AG09309 (cell line): ENCODE results near the gene MAP4K3.

Experiments
- DNase-seq: peaks from one replicate; pipeline ENCODE4 v3.0.0-alpha.2; 2010; ENCODE audit warnings: low read depth
- H3K4me3 ChIP-seq: 2 replicates; pipeline ENCODE4 v1.5.1; 2011; ENCODE audit warnings: mild to moderate bottlenecking, low read depth, low read length, moderate library complexity; ENCODE audit not compliant: control insufficient read depth
- TF ChIP-seq, protein P1 (sequence below): IDR thresholded peaks from 2 replicates; pipeline ENCODE4 v1.5.1; 2011; ENCODE audit warnings: mild to moderate bottlenecking, low read depth, low read length, inconsistent platforms; ENCODE audit not compliant: insufficient read depth, control insufficient read depth; ENCODE audit errors: missing control alignments

Gene MAP4K3

DNA sequence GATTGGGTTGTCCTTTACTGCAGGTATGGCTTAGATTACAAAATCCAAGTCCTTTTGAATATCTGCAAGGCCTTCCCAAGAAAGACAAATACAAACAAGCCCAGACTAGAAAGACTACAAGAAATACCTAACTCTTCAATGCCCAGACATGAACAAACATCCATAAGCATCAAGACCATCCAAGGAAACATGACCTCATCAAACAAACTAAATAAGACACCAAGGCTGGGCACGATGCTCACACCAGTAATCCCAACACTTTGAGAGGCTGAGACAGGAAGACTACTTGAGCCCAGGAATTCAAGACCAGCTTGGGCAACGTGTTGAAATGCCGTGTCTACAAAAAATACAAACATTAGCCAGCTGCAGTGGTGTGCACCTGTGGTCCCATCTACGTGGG lies 31.7 kb downstream of the MAP4K3 start:
- TF ChIP-seq, protein P1, sequence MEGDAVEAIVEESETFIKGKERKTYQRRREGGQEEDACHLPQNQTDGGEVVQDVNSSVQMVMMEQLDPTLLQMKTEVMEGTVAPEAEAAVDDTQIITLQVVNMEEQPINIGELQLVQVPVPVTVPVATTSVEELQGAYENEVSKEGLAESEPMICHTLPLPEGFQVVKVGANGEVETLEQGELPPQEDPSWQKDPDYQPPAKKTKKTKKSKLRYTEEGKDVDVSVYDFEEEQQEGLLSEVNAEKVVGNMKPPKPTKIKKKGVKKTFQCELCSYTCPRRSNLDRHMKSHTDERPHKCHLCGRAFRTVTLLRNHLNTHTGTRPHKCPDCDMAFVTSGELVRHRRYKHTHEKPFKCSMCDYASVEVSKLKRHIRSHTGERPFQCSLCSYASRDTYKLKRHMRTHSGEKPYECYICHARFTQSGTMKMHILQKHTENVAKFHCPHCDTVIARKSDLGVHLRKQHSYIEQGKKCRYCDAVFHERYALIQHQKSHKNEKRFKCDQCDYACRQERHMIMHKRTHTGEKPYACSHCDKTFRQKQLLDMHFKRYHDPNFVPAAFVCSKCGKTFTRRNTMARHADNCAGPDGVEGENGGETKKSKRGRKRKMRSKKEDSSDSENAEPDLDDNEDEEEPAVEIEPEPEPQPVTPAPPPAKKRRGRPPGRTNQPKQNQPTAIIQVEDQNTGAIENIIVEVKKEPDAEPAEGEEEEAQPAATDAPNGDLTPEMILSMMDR = no peak
- no peak for DNase-seq

DNA sequence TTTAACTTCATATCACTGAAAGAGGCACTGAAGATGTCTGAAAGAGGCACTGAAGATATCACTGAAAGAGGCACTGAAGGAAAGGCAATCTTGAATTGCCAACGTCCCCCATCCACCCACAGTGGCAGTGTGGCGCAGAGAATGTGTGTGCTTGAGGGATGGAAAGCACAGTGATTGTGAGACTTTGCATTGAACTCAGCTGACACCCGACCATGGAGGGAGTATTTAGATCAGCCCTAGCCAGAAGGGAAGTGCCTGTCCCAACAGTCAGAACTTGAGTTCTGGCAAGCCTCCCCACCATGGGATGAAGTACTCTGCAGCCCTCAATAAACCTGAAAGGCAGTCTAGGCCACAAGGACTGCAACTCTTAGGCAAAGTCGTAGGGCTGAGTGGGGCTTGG lies 33.8 kb downstream of the MAP4K3 start:
- H3K4me3 ChIP-seq = no peak overlapping the region
- TF ChIP-seq, protein P1 = no peak
- DNase-seq = no peak

More for the DNA sequence above, 31.7 kb downstream of the MAP4K3 start:
- no peak overlapping the region for H3K4me3 ChIP-seq

DNA sequence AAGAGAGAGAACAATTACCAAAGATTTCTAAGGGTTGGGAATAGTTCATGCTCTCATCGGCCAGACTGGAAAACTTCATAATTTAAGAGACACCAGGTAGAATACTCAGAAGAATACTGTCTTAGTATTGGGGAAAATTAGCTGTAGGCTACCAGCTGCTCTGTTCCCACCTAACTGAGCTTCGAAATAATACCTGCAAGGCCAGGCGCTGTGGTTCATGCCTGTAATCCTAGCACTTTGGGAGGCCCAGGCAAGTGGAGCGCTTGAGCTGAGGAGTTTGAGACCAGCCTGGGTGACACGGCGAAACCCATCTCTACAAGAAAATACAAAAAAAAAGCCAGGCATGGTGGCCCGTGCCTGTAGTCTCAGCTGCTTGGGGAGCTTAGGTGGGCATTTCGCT lies 35.8 kb downstream of the MAP4K3 start:
- H3K4me3 ChIP-seq = no peak overlapping the region
- DNase-seq = no peak
- TF ChIP-seq, protein P1 = no peak

DNA sequence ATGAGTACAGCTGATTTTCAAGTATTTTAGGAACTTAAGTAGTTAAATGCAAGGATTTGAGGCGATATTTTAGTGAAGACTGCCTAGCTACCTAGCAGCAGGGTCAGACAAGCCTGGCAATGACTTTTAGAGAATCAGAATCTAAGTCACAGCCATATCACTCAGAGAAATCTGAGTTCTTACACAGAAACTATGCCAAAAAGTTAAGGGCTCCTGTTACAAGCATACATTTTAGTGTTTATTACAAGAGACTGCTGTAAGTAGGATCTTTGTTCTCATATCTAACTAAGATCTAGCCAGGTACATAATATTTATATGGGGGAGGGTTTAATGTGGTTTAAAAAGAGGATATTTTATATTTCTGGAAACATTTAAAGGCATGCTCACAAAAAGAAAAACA lies 37.5 kb downstream of the MAP4K3 start:
- DNase-seq = no peak
- TF ChIP-seq, protein P1 = no peak
- H3K4me3 ChIP-seq = no peak overlapping the region

DNA sequence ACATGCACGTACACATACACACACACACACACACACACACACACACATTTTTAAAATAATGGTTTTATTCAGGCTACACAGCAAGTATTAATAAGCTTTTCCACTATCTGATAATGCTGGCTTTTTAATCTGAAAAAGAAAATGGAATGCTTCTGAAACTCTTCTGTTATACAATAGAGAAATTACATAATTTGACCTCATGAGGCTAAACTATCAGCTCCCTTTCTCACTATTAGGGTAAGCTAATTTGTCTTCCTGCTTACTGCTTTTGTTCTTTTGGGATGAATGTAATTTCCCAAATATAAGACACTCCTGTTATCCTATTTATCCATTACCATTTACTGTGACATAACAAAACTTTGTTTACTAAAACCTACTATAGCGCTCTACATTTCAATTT lies 41.8 kb downstream of the MAP4K3 start:
- DNase-seq = no peak
- TF ChIP-seq, protein P1 = no peak

DNA sequence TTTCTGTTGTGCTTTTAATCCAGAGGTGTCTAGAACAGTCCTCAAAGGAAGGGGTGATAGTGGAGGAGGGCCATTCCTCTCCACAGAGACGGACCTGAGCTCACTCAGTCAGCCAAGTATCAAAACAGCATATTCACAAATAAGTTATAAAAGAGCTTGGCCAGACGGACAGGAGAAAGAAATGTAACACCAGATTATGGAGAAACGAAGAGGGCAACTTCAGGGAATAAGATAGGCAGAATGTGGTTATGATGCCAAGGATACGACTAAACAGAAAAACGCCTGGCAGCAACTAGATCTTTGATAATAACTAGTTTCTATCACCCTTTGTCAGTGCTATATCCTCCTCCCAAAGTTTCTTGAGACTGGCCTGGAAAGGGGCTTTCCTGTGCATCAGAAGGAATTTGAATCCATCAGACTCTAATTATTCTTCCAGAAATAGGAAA lies 42.5 kb downstream of the MAP4K3 start:
- no peak overlapping the region for H3K4me3 ChIP-seq
- TF ChIP-seq, protein P1 = no peak
- DNase-seq = no peak

More for the DNA sequence above, 41.8 kb downstream of the MAP4K3 start:
- H3K4me3 ChIP-seq = no peak overlapping the region

DNA sequence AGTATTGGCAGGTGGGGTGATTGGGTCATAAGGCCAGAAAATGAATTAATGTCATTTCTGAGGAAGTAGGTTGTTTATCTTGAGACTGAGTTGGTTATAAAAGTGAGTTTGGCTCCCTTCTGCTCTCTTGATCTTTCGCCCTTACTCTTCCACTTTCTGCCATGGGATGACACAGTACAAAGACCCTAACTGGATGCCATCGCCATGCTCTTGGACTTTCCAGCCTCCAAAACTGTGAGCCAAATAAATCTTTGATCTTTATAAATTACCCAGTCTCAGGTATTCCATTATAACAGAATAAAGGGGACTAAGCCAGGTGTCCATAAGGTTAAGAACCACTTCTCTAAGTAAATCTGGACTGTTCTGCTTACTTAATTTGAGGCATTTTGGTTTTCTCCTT lies 44.4 kb downstream of the MAP4K3 start:
- TF ChIP-seq, protein P1 = no peak
- DNase-seq = no peak
- H3K4me3 ChIP-seq = no peak overlapping the region
